AG04449 (cell line): ENCODE results near the gene PTPRT.

Experiments used
- CTCF ChIA-PET: fragments of 350-600 bp; formaldehyde crosslinking; extraction: SDS; loops from one replicate; lab custom pipeline; 2021; ENCODE audit warnings: antibody characterized with exemption; lab: Yijun Ruan, JAX
- POLR2A ChIA-PET: fragments of 400-600, 350-600 bp; formaldehyde crosslinking; extraction: SDS; loops from one replicate; lab custom pipeline; 2020; ENCODE audit warnings: antibody characterized with exemption, inconsistent platforms; lab: Yijun Ruan, JAX
- DNase-seq: peaks from one replicate; pipeline ENCODE4 v3.0.0-alpha.2; 2010; ENCODE audit warnings: low read depth, low spot score
- H3K4me3 ChIP-seq: 2 replicates; pipeline ENCODE4 v1.5.1; 2011; ENCODE audit warnings: low read depth, mild to moderate bottlenecking, control low read depth, low read length
- TF ChIP-seq, protein P1 (sequence below): IDR thresholded peaks from one replicate; pipeline ENCODE4 v1.5.1; 2011; ENCODE audit warnings: mild to moderate bottlenecking, moderate library complexity, low read length, control low read depth, inconsistent platforms; ENCODE audit not compliant: insufficient read depth; ENCODE audit errors: missing control alignments

The PTPRT gene

DNA sequence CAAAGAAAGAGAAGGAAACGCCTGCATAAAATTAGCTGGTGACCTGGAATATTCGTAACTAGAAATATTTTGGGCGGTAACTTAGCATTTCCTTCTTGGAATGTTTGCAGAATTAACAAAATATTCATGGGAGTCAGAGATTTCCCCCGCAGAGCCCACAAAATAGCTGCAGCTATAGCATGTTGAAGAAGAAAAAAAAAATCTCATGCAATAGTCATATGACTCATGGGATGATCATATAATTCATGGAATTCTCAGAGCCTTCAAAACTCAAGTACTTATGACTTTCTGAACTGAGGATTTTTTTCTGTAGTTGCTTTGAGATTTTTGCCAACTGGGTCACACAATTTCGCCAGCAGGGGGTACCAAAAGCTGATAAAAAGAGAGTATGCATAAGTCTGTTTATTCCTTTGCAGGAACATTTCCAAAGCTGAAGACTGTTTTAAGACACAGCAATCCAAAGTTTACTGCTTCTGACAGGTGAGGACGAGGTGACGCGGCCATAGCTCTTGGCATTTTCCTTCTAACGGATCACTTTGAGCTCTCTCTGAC is 985.5 kb downstream of the PTPRT start:
- TF ChIP-seq, protein P1, sequence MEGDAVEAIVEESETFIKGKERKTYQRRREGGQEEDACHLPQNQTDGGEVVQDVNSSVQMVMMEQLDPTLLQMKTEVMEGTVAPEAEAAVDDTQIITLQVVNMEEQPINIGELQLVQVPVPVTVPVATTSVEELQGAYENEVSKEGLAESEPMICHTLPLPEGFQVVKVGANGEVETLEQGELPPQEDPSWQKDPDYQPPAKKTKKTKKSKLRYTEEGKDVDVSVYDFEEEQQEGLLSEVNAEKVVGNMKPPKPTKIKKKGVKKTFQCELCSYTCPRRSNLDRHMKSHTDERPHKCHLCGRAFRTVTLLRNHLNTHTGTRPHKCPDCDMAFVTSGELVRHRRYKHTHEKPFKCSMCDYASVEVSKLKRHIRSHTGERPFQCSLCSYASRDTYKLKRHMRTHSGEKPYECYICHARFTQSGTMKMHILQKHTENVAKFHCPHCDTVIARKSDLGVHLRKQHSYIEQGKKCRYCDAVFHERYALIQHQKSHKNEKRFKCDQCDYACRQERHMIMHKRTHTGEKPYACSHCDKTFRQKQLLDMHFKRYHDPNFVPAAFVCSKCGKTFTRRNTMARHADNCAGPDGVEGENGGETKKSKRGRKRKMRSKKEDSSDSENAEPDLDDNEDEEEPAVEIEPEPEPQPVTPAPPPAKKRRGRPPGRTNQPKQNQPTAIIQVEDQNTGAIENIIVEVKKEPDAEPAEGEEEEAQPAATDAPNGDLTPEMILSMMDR = no peak
- no peak for DNase-seq
- ChIA-PET POLR2A (no interaction called here), CTCF (no interaction called here)
- no peak overlapping the region for H3K4me3 ChIP-seq

DNA sequence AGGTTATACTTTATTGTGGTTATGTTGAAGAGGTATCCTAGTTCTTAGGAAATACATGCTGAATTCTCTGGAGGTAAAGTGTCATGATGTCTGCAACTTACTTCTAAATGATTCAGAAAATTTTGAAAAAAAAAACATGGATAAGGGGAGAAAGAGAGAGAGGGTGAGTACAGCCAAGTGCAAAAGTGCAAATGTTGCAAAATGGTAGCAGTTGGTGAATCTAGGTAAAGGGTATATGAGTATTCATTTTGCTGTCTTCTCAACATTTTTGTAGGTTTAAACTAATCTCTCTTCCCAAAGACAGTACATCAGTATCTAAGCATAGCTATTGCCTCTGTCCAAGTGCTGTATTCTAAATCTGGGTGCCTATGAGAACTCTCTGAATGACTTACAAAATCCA is 992.1 kb downstream of the PTPRT start:
- no peak for DNase-seq
- no peak overlapping the region for H3K4me3 ChIP-seq
- TF ChIP-seq, protein P1 = no peak
- ChIA-PET POLR2A (no interaction called here), CTCF (no interaction called here)

DNA sequence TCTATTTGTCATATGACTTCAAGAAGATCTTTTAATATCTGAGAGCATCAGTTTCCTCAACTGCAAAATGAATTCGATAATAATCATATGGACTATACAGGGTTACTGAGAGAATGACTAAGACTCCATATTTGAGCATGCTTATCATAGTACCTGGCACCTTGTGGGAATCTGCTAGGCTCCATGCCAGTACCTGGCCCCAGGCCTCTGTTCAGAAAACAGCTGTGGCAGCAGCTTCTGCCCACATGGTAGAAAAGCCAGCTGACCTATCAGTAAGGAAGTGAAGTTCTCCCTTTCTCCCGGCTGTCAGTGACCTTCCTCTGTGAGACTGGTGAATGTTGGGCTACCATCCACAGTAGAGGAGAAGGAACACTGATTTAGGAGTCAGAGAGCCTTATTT is 996.6 kb downstream of the PTPRT start:
- H3K4me3 ChIP-seq = no peak overlapping the region
- POLR2A ChIA-PET = no interaction called here
- CTCF ChIA-PET = no interaction called here
- DNase-seq = no peak
- TF ChIP-seq, protein P1 = no peak

DNA sequence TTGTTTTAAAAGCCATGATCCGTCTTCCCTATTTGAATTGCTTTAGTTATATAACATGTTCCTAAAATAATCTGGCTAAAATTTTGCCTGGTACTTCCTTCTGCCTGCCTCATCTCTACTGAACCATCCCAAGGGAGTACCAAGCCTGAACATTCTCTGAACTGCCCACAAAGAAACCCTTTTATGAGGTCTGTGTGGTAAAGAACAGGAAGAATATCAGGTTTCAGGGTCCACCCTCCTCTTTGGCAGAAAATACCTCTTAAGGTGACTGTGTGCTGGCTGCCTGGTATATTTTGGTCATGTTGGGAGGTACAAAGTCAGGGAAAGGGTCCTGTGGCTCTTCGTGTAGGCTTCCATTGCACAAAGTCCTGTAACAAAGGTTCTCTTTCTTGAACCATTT is 997.4 kb downstream of the PTPRT start:
- POLR2A ChIA-PET = no interaction called here
- TF ChIP-seq, protein P1 = no peak
- CTCF ChIA-PET = no interaction called here
- DNase-seq = no peak
- no peak overlapping the region for H3K4me3 ChIP-seq

DNA sequence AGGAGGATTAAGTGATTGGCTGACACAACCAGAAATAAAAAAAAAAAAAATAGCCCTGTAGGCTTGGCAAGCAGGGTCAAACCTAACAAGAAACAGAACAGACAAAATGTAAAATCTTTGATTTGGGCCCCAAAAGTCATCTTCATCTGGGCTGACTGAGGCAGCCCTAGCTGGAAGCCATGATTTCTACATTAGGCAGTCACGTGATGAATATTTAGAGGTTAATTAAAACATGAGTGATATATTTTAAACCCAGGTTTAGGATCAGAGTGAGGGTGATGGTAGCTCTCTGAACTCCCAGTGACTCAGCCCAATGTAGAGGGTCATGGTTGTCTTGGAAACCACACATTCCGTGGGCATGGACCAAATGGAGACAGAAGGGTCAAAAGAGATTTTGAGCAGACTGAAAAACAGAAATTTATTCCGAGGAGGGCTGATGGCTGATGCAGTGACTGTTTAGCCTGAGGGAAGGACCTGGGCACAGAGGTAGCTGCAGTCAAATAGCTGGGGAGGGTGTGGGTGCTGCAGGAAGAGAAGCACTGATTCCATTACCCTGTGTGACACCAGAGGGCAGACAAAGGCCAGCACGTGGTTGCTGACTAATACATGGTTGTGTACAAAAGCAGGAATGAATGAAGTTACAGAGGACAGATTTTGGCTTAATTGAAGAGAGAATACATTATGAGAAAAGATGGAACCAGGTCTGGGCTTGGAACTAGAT is 998.4 kb downstream of the PTPRT start:
- DNase-seq = no peak
- TF ChIP-seq, protein P1 = no peak
- POLR2A ChIA-PET = no interaction called here
- CTCF ChIA-PET = no interaction called here
- no peak overlapping the region for H3K4me3 ChIP-seq

DNA sequence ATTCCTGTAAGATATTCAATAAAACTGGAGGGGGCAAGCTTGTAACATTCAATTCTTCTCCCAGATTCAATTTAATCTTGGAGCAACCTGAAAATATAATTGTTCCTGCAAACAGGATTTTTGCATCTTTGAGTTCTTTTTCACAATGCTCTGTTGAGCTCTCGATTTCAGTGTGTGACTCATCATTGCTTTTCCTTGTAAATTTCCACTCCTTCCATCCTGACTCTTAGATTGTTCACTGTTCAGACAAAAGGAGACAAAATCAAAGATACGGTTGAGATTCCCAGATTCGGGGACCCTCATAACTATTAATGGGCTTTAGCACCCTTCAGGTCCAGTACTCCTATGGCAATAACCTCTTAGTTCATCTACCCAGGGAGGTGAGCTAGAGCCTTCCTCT is 999.6 kb downstream of the PTPRT start:
- H3K4me3 ChIP-seq = no peak overlapping the region
- TF ChIP-seq, protein P1 = no peak
- POLR2A ChIA-PET = no interaction called here
- CTCF ChIA-PET = no interaction called here
- no peak for DNase-seq
